Activated T-cell treated with anti-CD3 and anti-CD28 coated beads, Interleukin-2, amount 50 U/mL, for 24 hours (primary cell): ENCODE data around the gene DHX34.

Experiments used
- DNase-seq: peaks from one replicate; pipeline ENCODE4 v3.0.0-alpha.2; 2020
- H3K27ac Mint-ChIP-seq: 2 replicates; pipeline ENCODE4 v1.8.0; 2020; ENCODE audit warnings: mild to moderate bottlenecking, mixed read lengths
- H3K27me3 Mint-ChIP-seq: 2 replicates; pipeline ENCODE4 v1.8.0; 2020; ENCODE audit warnings: mixed read lengths
- H3K36me3 Mint-ChIP-seq: 2 replicates; pipeline ENCODE4 v1.8.0; 2020; ENCODE audit warnings: low read depth, mixed read lengths
- H3K4me1 Mint-ChIP-seq: 2 replicates; pipeline ENCODE4 v1.8.0; 2020; ENCODE audit warnings: low read depth, mixed read lengths
- H3K4me3 Mint-ChIP-seq: 2 replicates; pipeline ENCODE4 v1.8.0; 2020; ENCODE audit warnings: mild to moderate bottlenecking, moderate library complexity, mixed read lengths
- H3K9me3 Mint-ChIP-seq: 2 replicates; pipeline ENCODE4 v1.8.0; 2020; ENCODE audit warnings: mixed read lengths

Gene DHX34

DNA sequence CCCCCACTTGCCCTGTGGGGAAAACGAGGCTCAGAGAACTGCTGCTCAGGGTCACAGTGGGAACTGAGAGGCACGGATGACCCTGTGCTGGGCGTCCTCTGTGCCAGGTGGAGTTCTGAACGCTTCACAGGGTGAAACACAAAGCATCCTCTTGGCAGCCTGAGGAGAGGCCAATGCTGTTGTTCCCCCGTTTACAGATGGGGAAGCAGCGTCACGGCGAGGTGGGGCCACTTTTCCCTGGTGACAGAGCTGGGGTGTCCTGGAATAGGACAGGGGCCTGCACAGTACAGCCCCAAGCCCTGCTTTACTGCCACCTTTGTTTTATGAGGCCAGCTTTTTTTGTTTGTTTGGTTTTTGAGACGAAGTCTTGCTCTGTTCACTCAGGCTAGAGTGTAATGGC is 22.1 kb downstream of the DHX34 start:
- no peak for DNase-seq
- Mint-ChIP-seq H3K4me3 (no peak overlapping the region), H3K4me1 (no peaks in the 10 kb centered on the region), H3K9me3 (no peaks in the 10 kb centered on the region), H3K27ac (no peak overlapping the region), H3K27me3 (no peaks in the 10 kb centered on the region), H3K36me3 (peaks cover 84% of the 10 kb centered on the region)

DNA sequence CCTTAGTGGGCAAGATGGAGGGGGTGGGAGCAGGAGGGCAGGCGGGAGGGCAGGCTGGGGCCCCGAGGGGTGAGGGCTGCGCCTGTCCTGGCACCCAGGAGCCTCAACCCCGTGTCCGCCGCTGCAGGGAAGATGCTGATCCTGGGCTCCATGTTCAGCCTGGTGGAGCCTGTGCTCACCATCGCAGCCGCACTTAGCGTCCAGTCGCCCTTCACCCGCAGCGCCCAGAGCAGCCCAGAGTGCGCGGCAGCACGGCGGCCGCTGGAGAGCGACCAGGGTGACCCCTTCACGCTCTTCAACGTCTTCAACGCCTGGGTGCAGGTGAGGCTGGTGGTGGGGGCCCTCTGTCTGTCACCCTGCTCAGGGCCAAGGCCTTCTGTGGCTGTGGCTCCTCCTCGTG is 23.5 kb downstream of the DHX34 start:
- no peaks in the 10 kb centered on the region for H3K27me3 Mint-ChIP-seq
- DNase-seq: no peak
- H3K4me3 Mint-ChIP-seq: no peak overlapping the region
- no peaks in the 10 kb centered on the region for H3K4me1 Mint-ChIP-seq
- H3K27ac Mint-ChIP-seq: no peak overlapping the region
- no peaks in the 10 kb centered on the region for H3K9me3 Mint-ChIP-seq
- H3K36me3 Mint-ChIP-seq: peaks cover 85% of the 10 kb centered on the region

DNA sequence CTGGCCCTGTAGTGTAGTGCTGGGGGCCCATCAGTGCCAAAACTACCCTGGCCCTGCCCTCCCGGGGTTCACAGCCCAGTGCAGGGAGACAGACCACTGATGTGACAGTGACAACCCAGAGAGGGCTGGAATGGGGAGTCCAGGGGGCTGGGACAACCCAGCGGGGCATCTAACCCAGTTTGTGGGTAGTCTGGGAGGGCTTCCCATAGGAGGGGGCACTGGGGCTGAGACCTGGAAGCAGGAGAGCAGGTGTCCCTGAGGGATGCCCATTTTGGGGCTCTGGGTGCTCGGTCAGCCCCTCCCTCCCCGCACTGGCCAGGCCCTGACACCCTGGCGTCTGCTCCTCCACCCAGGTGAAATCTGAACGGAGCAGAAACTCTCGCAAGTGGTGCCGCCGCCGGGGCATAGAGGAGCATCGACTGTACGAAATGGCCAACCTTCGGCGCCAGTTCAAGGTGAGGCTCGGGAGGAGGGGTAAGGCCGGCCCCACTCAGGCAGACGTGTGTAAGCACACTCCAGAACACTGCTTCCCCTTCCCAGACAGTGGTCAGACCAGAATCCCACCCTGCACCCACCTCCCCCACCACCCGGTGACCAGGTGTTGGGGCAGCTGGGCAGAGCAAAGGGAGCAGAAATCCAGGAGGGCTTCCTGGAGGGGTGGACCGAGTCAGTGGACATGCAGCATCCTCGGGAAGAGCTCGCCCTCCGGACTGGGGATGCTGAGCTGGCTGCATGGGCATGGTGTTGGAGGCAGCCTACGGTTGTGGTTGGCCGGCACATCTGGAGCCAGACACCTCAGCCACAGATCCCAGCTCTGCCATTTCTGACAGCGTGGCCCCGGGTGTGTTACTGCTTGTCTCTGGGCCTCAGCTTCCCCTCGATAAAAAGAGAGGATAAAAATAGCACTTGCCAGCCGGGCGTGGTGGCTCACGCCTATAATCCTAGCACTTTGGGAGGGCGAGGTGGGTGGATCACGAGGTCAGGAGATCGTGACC is 24.4 kb downstream of the DHX34 start:
- no peaks in the 10 kb centered on the region for H3K4me1 Mint-ChIP-seq
- no peak overlapping the region for H3K27ac Mint-ChIP-seq
- H3K36me3 Mint-ChIP-seq: peaks cover 91% of the 10 kb centered on the region
- H3K27me3 Mint-ChIP-seq: no peaks in the 10 kb centered on the region
- no peaks in the 10 kb centered on the region for H3K9me3 Mint-ChIP-seq
- H3K4me3 Mint-ChIP-seq: no peak overlapping the region
- DNase-seq: no peak

DNA sequence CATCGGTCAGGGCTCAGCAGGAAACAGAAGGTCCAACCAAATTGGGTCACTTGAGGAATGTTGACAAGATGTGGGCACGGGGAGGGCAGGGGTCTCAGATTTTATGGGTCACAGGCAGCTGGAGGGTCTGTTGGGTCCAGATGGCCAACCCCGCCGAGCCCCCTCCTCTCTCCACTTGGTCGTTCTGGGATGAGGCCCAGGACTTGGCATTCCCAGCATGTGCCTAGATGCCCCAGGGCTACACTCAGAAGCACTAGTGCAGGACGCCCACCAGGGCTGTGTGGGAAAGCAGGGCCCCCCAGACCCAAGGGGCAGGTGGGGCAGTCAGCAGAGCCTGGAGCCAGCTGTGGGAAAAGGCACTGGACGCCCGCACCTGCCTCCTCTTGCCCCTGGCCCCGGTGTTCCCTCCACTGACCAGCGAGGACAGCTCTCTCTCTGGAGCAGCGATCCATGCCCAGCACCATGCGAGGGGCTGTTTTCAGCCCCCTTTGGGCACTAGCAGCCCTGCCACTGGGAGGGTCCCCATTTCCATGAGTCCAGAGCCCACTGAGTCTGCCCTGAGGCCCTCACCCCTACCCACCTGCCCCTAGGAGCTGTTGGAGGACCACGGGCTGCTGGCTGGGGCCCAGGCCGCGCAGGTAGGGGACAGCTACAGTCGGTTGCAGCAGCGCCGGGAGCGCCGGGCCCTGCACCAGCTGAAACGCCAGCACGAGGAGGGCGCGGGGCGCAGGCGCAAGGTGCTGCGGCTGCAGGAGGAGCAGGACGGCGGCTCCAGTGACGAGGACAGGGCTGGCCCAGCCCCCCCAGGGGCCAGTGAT is 26.0 kb downstream of the DHX34 start:
- H3K36me3 Mint-ChIP-seq: peaks cover 89% of the 10 kb centered on the region

DNA sequence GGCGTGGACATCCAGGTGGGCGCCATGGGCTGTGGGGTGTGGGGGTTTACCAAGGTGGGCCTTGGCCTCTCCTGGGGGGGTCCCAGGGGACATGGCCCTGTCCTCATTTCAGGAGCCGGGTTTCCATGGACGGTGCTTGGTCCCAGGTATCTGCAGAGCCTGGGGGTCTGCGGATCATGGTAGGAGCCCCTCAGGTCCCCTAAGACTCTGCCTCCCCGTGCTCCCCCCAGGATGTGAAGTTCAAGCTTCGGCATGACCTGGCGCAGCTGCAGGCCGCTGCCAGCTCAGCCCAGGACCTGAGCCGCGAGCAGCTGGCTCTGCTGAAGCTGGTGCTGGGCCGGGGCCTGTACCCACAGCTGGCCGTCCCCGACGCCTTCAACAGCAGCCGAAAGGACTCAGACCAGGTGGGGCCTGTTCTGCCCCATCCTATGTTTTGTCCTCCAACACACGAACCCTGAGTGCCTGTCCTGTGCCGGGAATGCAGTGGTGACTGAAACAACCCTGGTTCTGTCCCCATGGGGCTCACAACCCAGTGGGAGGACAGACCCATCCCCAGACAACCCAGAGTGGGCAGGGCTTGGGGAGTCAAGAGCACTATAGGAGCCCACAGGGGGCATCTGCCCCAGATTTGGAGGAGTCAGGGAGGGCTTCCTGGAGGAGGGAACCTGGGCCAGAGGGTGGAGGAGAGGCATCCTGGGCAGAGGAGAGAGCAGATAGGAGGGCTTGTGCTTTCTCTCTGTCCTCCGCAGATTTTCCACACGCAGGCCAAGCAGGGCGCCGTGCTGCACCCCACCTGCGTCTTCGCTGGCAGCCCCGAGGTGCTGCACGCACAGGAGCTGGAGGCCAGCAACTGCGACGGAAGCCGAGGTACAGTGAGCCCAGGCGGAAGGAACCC is 26.8 kb downstream of the DHX34 start:
- peaks cover 6% of the 10 kb centered on the region for H3K4me1 Mint-ChIP-seq
- no peaks in the 10 kb centered on the region for H3K27me3 Mint-ChIP-seq
- no peak overlapping the region for H3K4me3 Mint-ChIP-seq
- no peak for DNase-seq
- H3K36me3 Mint-ChIP-seq: peaks cover 89% of the 10 kb centered on the region
- H3K27ac Mint-ChIP-seq: no peak overlapping the region
- H3K9me3 Mint-ChIP-seq: no peaks in the 10 kb centered on the region

More for the DNA sequence above, 26.0 kb downstream of the DHX34 start:
- Mint-ChIP-seq H3K4me3 (no peak overlapping the region), H3K27me3 (no peaks in the 10 kb centered on the region), H3K9me3 (no peaks in the 10 kb centered on the region), H3K27ac (no peak overlapping the region), H3K4me1 (peaks cover under 1% of the 10 kb centered on the region)
- no peak for DNase-seq

- peaks cover 12% of the 10 kb centered on the region for H3K4me1 Mint-ChIP-seq
- no peaks in the 10 kb centered on the region for H3K9me3 Mint-ChIP-seq
- peaks cover 90% of the 10 kb centered on the region for H3K36me3 Mint-ChIP-seq
- no peak overlapping the region for H3K4me3 Mint-ChIP-seq
- H3K27me3 Mint-ChIP-seq: no peaks in the 10 kb centered on the region
- no peak for DNase-seq
- no peak overlapping the region for H3K27ac Mint-ChIP-seq
Observed at GRCh38 chr19:47376589-47377144, 27.6 kb downstream of the DHX34 start.

- H3K27me3 Mint-ChIP-seq: no peaks in the 10 kb centered on the region
- H3K27ac Mint-ChIP-seq: no peak overlapping the region
- DNase-seq: no peak
- H3K4me3 Mint-ChIP-seq: no peak overlapping the region
- peaks cover 14% of the 10 kb centered on the region for H3K4me1 Mint-ChIP-seq
- peaks cover 90% of the 10 kb centered on the region for H3K36me3 Mint-ChIP-seq
- H3K9me3 Mint-ChIP-seq: no peaks in the 10 kb centered on the region
Observed at GRCh38 chr19:47377208-47377701, 28.1 kb downstream of the DHX34 start.

DNA sequence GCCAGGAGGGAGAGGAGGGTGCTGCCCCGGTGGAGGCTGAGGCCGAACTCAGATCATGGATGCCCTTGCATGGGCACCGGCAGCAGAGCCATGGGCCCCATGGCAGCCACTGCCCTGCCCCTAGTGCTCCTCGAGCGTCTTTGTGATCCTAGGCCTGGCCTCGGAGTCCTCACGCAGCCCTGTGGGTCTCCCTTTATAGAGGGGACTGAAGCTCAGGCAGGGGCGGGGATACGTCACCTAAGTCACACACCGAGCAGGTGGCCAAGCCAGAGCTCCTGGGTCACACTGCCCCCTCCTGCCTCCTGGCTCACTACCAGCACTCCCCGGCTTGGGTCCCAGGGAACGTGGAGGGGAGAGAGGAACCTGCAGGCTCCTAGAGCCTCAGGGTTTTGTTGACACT is 28.7 kb downstream of the DHX34 start:
- Mint-ChIP-seq H3K4me3 (no peak overlapping the region), H3K27me3 (no peaks in the 10 kb centered on the region), H3K36me3 (peaks cover 92% of the 10 kb centered on the region), H3K4me1 (peaks cover 14% of the 10 kb centered on the region), H3K9me3 (no peaks in the 10 kb centered on the region), H3K27ac (no peak overlapping the region)
- no peak for DNase-seq

DNA sequence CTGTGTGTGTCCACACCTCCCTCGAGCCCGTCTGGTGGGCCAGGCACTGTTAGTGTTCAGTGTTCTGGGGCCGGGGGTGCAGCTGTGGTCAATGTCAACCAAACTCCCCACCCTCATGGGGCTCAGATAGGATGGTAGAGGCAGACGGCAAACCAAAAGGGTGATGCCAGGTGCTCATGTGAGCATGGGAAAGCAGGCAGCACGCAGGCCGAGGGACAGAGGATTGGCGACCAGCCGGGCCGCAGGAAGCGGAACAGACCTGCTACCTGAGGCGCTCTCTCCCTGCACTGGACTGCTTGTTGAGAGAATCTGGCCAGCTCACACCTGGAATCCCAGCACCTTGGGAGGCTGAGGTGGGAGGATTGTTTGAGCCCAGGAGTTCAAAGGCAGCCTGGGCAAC is 29.1 kb downstream of the DHX34 start:
- Mint-ChIP-seq H3K9me3 (no peaks in the 10 kb centered on the region), H3K27me3 (no peaks in the 10 kb centered on the region), H3K4me1 (peaks cover 17% of the 10 kb centered on the region), H3K4me3 (no peak overlapping the region), H3K27ac (no peak overlapping the region), H3K36me3 (peaks cover 89% of the 10 kb centered on the region)
- no peak for DNase-seq

- Mint-ChIP-seq H3K36me3 (peaks cover 80% of the 10 kb centered on the region), H3K27me3 (no peaks in the 10 kb centered on the region), H3K4me1 (peaks cover 21% of the 10 kb centered on the region), H3K4me3 (no peak overlapping the region), H3K9me3 (no peaks in the 10 kb centered on the region), H3K27ac (no peak overlapping the region)
- DNase-seq: no peak
Observed at GRCh38 chr19:47379381-47379938, 30.3 kb downstream of the DHX34 start.

GRCh38 chr19:47380559-47380958 is 31.4 kb downstream of the DHX34 start:
- peaks cover 72% of the 10 kb centered on the region for H3K36me3 Mint-ChIP-seq

DNA sequence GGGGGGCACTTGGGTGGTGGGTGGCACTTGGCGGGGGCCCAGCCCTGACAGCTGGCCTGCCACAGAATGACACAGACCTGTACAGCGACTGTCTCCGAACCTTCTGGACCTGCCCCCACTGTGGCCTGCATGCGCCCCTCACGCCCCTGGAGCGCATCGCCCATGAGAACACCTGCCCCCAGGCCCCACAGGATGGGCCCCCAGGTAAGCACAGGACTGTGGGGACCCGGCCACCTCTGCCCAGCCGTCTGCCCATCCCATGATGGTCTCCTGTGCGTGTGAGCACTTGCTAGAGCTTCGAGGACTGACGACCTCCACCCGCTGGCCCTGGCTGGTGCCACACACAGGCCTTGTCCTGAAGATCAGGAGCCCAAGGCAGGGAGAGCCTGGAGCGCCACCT is 32.0 kb downstream of the DHX34 start:
- peaks cover 21% of the 10 kb centered on the region for H3K4me1 Mint-ChIP-seq
- no peaks in the 10 kb centered on the region for H3K9me3 Mint-ChIP-seq
- H3K4me3 Mint-ChIP-seq: no peak overlapping the region
- no peaks in the 10 kb centered on the region for H3K27me3 Mint-ChIP-seq
- peaks cover 66% of the 10 kb centered on the region for H3K36me3 Mint-ChIP-seq
- DNase-seq: no peak
- H3K27ac Mint-ChIP-seq: peak overlapping the region; percentile 71

More at GRCh38 chr19:47380559-47380958, 31.4 kb downstream of the DHX34 start:
- H3K27ac Mint-ChIP-seq: peak overlapping the region; percentile 18
- no peak overlapping the region for H3K4me3 Mint-ChIP-seq
- no peak for DNase-seq
- no peaks in the 10 kb centered on the region for H3K9me3 Mint-ChIP-seq
- H3K4me1 Mint-ChIP-seq: peaks cover 21% of the 10 kb centered on the region
- H3K27me3 Mint-ChIP-seq: no peaks in the 10 kb centered on the region

DNA sequence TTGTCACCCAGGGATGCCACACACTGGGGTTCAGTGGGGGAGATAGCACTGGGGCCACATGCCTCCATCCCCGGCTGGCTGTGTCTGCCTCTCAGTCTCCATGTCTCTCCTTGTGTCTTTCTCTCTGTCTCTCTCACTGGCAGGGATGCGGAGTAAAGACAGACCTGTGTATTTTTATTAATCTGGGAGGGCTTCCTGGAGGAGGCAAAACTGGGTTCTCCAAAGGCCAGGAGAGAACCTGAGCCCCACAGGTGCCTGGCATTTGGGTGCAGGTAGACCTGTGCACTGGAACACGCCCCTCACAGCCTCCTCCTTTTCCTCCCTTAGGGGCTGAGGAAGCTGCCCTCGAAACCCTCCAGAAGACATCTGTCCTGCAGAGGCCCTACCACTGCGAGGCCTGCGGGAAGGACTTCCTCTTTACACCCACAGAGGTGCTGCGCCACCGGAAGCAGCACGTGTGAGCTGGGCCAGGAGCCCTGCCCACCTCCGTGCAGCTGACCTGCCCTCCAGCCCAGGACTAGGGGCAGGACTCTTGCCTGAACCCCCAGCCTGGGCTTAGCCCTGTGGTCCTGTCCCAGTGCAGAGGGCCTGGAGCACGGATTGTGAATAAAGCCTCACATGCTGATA is 32.7 kb downstream of the DHX34 start:
- no peak overlapping the region for H3K4me3 Mint-ChIP-seq
- no peaks in the 10 kb centered on the region for H3K9me3 Mint-ChIP-seq
- H3K27ac Mint-ChIP-seq: peak overlapping the region; percentile 71
- H3K36me3 Mint-ChIP-seq: peaks cover 60% of the 10 kb centered on the region
- H3K4me1 Mint-ChIP-seq: peaks cover 21% of the 10 kb centered on the region
- DNase-seq: no peak
- no peaks in the 10 kb centered on the region for H3K27me3 Mint-ChIP-seq
